Mucosa of rectum (tissue), 2 donors: Measurements from ENCODE around the gene KIF1A.

Experiments
- H3K27ac ChIP-seq, 2 donors: one replicate each; pipeline ENCODE4 v1.7.0; 2013; ENCODE audit warnings: inconsistent platforms in 2 of 2, low read depth in 2 of 2, low read length in 2 of 2
- H3K27me3 ChIP-seq, 2 donors: one replicate each; pipeline ENCODE4 v1.7.0; 2013; ENCODE audit warnings: low read length in 2 of 2; ENCODE audit not compliant: control insufficient read depth in 2 of 2, insufficient read depth in 2 of 2
- H3K36me3 ChIP-seq, 2 donors: one replicate each; pipeline ENCODE4 v1.7.0; 2013; ENCODE audit warnings: low read length in 2 of 2; ENCODE audit not compliant: control insufficient read depth in 2 of 2, insufficient read depth in 2 of 2
- H3K4me1 ChIP-seq, 2 donors: one replicate each; pipeline ENCODE4 v1.7.0; 2013; ENCODE audit warnings: low read length in 2 of 2, mild to moderate bottlenecking in 1 of 2; ENCODE audit not compliant: control insufficient read depth in 2 of 2, insufficient read depth in 2 of 2
- H3K4me3 ChIP-seq, 2 donors: one replicate each; pipeline ENCODE4 v1.7.0; 2013; ENCODE audit warnings: low read length in 2 of 2
- H3K9ac ChIP-seq, 2 donors: one replicate each; pipeline ENCODE4 v1.7.0; 2013; ENCODE audit warnings: low read length in 2 of 2, low read depth in 1 of 2, mild to moderate bottlenecking in 1 of 2
- H3K9me3 ChIP-seq, 2 donors: one replicate each; pipeline ENCODE4 v1.7.0; 2013; ENCODE audit warnings: low read length in 2 of 2; ENCODE audit not compliant: control insufficient read depth in 2 of 2
- donor health status: healthy.
- donor health status: Normal muscosa, but diverticular disease.

Gene KIF1A

DNA sequence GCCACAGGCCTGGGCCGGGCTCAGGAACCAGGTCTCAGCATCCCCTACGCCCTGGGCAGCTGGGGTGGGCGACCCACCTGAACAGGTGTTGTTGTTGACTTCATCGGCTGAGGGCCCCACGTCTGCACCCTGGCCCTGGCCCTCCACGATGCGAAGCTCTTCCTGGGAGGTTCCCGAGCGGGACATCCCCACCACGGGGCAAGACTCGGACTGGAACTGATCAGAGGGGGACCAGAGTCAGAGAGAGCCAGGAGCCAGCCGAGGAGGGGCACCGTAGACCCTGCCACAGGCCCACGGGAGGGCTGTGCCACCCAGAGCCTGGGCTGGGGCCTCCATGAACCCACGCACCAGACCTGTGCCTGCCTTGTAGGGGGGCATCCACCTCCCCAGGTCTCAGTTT, 74.1 kb downstream of the KIF1A start:
- no peaks in the 10 kb centered on the region for H3K4me1 ChIP-seq
- H3K4me3 ChIP-seq, result no peak overlapping the region
- no peaks in the 10 kb centered on the region for H3K36me3 ChIP-seq
- H3K9ac ChIP-seq, result no peak overlapping the region
- H3K9me3 ChIP-seq, result no peaks in the 10 kb centered on the region
- no peak overlapping the region for H3K27ac ChIP-seq
- no peaks in the 10 kb centered on the region for H3K27me3 ChIP-seq

DNA sequence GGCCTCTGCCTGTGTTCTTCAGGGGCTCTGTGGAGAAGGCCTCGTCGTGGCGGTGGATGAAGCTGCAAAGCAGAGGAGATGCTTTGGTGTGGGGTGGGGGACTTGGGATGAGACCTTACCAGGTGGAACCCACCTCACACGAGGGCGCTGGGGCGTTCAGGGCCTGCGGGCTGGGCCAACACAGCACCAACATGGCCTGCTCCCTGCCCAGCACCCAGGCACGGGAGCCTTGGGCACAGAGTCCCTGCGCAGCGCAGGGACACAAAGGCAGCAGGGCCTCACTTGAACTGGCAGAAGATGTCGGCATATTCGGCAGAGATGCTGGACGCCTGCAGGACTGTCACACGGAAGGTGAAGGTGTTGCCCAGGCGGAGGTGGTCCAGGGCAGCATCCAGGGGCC, 74.6 kb downstream of the KIF1A start:
- Histone ChIP-seq H3K9me3 (no peaks in the 10 kb centered on the region), H3K4me3 (no peak overlapping the region), H3K4me1 (no peaks in the 10 kb centered on the region), H3K9ac (no peak overlapping the region), H3K36me3 (no peaks in the 10 kb centered on the region), H3K27ac (no peak overlapping the region), H3K27me3 (no peaks in the 10 kb centered on the region)

DNA sequence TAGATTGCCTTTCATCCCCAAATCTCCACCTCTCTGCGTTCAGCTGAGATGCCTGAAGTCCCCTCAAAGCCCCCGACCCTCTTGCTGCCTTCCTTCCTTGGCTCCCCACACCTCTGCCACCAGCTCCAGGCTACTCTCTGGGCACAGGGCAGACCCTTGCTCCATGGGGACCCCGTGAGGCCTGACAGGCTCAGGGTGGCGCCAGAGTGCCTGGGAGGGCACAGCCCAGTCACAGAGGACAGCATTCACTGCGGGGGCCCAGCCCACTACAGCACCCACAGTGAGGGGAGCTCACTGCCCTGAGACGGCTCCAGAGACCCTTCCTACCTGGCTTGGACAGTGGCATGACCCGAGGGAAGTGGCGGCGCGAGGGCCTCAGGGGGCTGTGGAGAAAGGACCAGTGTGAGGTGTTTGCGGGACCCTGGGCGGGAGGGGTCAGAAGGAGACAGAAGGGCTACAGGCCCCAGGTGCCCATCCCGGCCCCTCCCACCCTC, 77.4 kb downstream of the KIF1A start:
- Histone ChIP-seq H3K9me3 (no peaks in the 10 kb centered on the region), H3K9ac (no peak overlapping the region), H3K36me3 (no peaks in the 10 kb centered on the region), H3K4me1 (no peaks in the 10 kb centered on the region), H3K4me3 (no peak overlapping the region), H3K27ac (no peak overlapping the region), H3K27me3 (no peaks in the 10 kb centered on the region)

DNA sequence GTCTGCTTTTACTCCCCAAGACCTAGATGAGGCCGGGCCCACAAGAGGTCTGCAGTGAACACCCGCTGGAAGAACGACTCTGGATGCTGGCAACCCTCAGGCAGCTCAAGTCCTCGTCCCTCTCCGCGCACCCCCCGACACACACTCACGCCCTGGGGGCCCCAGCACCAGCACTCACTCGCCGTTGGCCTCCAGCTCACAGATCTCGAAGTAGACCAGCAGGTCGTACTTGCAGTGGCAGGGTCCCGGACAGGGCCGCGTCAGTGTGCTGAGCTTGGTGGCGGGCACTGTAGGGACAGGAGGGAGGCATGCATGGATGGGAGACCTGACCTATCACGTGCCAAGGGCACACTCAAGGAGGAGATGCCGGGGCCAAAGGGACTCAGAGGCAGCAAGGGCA, 78.9 kb downstream of the KIF1A start:
- Histone ChIP-seq H3K9ac (no peak overlapping the region), H3K4me3 (no peak overlapping the region), H3K9me3 (no peaks in the 10 kb centered on the region), H3K27ac (no peak overlapping the region), H3K36me3 (no peaks in the 10 kb centered on the region), H3K27me3 (no peaks in the 10 kb centered on the region), H3K4me1 (no peaks in the 10 kb centered on the region)

DNA sequence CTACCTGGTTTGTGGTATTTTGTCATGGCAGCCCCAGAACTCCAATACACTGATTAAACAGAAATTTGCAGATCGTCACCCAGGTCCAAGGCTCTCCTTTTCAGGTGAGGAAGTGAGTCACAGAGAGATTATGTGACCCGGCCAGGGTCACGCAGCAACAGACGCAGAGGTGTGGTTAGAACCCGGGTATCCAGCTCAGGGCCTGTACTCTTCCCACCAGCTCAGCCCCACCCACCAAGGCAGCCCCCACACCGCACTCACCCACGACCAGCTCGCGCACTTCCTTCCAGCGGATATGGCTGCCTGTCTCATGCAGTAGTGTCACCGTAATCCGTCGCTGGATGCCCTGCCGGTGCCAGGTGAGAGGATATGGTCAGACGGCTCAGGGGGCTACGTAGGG, 80.2 kb downstream of the KIF1A start:
- Histone ChIP-seq H3K4me3 (no peak overlapping the region), H3K36me3 (no peaks in the 10 kb centered on the region), H3K9me3 (no peaks in the 10 kb centered on the region)

DNA sequence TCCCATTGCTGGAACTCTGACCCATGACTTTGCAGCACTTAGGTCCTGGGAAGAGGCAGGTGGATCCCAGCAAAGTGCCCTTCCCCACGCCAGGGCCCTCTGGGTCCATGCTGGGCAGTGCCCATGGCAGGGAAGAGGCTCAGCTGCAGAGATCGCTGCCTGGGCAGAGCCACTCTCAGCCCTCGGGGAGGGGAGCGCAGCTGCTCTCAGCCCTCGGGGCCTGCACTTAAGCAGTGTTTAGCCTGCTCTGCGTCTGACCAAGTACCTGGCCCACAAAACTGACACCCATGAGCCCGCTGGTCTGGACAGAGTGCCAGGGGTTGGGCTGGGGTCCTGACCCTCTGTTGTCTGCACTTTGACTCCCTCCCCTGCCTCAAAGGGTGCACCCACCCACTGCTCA, 82.1 kb downstream of the KIF1A start:
- Histone ChIP-seq H3K27me3 (peaks cover 0 to 3% of the 10 kb centered on the region in 2 donors), H3K9ac (no peak overlapping the region), H3K27ac (no peak overlapping the region), H3K4me1 (no peaks in the 10 kb centered on the region), H3K9me3 (no peaks in the 10 kb centered on the region), H3K36me3 (no peaks in the 10 kb centered on the region), H3K4me3 (no peak overlapping the region)

More for the DNA sequence above, 80.2 kb downstream of the KIF1A start:
- no peak overlapping the region for H3K9ac ChIP-seq
- no peaks in the 10 kb centered on the region for H3K4me1 ChIP-seq
- peaks cover 0 to 2% of the 10 kb centered on the region in 2 donors for H3K27me3 ChIP-seq
- no peak overlapping the region for H3K27ac ChIP-seq

DNA sequence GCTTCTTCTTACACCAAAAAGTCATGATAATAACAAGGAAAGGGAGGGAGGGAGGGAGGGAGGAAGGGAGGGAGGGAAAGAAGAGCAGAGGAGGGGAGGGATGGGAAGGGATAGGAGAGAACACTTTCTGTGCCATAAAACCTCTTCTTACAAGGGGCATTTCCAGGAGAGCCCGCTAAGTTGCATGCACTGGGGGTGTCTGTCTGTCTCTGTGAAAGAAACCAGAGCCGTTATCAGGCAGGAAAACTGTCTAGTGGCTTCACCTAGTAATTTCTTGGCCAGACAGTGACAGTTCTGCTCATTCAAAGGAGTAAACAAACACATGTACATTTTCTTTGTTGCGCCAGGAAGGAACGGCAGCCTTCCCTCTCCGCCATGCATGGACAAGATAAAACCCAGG, 82.5 kb downstream of the KIF1A start:
- Histone ChIP-seq H3K36me3 (no peaks in the 10 kb centered on the region), H3K27me3 (peaks cover 0 to 3% of the 10 kb centered on the region in 2 donors), H3K4me1 (no peaks in the 10 kb centered on the region), H3K9me3 (no peaks in the 10 kb centered on the region), H3K9ac (no peak overlapping the region), H3K27ac (no peak overlapping the region), H3K4me3 (no peak overlapping the region)

DNA sequence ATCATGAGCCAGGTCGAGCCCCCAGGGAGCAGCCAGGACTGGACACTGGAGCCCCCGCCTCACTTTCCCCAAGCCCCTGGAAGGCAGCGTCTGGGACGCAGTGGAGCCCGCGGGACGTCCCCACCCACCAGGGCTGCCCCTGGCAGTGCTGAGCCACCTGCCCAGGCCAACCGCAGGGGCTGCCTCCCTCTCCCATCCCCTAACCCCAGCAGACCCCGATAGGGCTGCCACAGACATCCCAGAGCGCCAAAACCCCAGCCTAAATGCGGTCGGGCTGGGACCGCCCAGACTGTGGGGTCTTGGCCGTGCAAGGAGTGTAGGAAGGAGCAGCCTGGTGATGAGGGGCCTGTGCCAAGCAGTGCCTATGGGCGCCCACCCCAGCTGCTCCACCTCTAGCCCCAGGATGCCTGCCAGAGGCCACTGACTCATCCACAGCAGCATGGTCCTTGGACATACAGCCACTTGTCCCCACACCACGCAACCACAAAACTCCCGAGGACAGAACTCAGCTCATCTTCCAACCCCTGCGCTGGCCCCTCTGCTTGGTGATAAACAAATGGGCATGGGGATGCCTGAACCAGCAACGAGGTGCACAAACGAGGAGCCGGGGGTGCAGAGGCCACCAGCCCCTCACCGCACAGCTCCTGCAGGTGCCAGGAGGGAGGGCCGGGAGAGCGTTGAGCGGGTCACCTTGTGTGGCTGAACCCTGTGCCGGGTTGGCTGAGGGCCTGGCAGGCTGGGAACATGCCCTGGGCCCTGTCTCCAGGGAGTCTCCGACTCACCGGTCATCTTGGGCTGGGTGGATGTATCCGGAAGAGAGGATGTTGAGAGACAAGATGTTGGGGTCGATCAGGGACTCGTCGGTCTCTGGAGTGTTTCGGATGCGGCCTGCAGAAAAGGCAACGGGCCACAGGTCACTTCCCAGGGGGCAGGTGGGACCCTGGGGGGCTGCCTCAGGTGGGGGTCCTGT, 83.5 kb downstream of the KIF1A start:
- no peaks in the 10 kb centered on the region for H3K4me1 ChIP-seq
- no peak overlapping the region for H3K27ac ChIP-seq
- H3K4me3 ChIP-seq, result no peak overlapping the region
- H3K27me3 ChIP-seq, result peaks cover 0 to 3% of the 10 kb centered on the region in 2 donors
- no peak overlapping the region for H3K9ac ChIP-seq
- no peaks in the 10 kb centered on the region for H3K36me3 ChIP-seq
- no peaks in the 10 kb centered on the region for H3K9me3 ChIP-seq

DNA sequence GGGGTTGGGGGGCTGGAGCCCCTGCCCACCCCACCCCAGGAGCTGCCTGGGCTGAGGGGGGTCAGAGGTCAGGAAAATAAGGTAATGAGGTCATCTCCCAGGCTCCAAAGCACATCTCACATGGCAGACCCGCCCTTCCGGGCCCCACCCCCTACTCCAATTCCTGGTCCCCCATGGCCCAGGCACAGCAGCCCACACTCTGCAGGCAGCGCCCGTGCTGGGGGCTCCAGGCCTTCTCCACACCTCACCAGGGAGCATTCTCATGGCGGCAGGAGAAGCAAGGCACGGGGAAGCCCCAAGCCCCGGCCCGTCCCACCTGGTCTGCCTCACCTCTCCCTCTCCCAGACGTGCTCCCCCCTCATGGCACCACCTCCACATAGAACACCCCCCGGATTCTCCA, 84.5 kb downstream of the KIF1A start:
- no peak overlapping the region for H3K27ac ChIP-seq
- no peaks in the 10 kb centered on the region for H3K36me3 ChIP-seq
- H3K27me3 ChIP-seq, result peaks cover 0 to 7% of the 10 kb centered on the region in 2 donors
- H3K9me3 ChIP-seq, result no peaks in the 10 kb centered on the region
- H3K4me3 ChIP-seq, result no peak overlapping the region
- no peaks in the 10 kb centered on the region for H3K4me1 ChIP-seq
- no peak overlapping the region for H3K9ac ChIP-seq

DNA sequence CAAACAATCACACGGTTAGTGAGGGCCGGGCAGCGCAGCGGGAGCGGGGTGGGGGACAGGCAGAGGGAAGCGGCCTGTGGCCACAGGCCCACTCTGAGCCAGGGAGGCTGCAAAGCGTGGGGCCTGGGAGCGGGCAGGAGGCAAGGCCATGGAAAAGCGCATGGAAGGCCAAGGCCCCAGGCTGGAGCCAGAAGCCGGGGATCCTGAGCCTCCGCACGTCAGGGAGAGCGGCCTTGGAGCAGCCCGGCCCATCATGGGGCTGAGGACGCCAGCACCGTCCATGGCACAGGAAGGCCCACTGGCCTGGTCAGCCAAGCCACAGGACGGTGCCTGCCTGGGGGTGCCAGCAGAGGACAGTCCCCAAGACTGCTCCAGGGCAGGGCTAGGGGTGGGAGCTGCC, 85.3 kb downstream of the KIF1A start:
- no peak overlapping the region for H3K4me3 ChIP-seq
- H3K27ac ChIP-seq, result no peak overlapping the region
- no peaks in the 10 kb centered on the region for H3K36me3 ChIP-seq
- H3K27me3 ChIP-seq, result peaks cover 4 to 9% of the 10 kb centered on the region in 2 donors
- no peak overlapping the region for H3K9ac ChIP-seq
- H3K9me3 ChIP-seq, result no peaks in the 10 kb centered on the region
- H3K4me1 ChIP-seq, result no peaks in the 10 kb centered on the region
